OCI-LY3 (cell line): ENCODE data around the gene ATXN2.
"Not testable (repeated sequence)": the region's sequence is repeated elsewhere in the genome, so short reads cannot be mapped to it uniquely, and the experiment has no call there.

Experiments used
- H2AFZ ChIP-seq: fragments of 200-600, 300-600 bp; shearing (Covaris generic); 2 replicates; pipeline ENCODE4 v1.6.0; 2014; ENCODE audit warnings: antibody characterized with exemption, low read depth, low read length
- H3K27ac ChIP-seq: fragments of 200-600, 300-600 bp; sonication (generic); 2 replicates; pipeline ENCODE4 v1.5.1; 2014; ENCODE audit warnings: mild to moderate bottlenecking, low read length, moderate library complexity, mixed read lengths
- H3K27me3 ChIP-seq: fragments of 200-600, 300-600 bp; sonication (generic); 2 replicates; pipeline ENCODE4 v1.6.1; 2014; ENCODE audit warnings: low read depth, low read length, mixed read lengths
- H3K36me3 ChIP-seq: fragments of 200-600, 300-600 bp; sonication (generic); replicated peaks from 2 replicates; pipeline ENCODE3; 2014; ENCODE audit warnings: low read depth, low read length, mixed read lengths
- H3K4me1 ChIP-seq: fragments of 300-600, 200-600 bp; sonication (generic); 2 replicates; pipeline ENCODE4 v1.6.1; 2014; ENCODE audit warnings: low read length, mixed read lengths
- H3K4me2 ChIP-seq: fragments of 200-600, 300-600 bp; sonication (generic); 2 replicates; pipeline ENCODE4 v1.6.1; 2014; ENCODE audit warnings: low read length, mixed read lengths
- H3K4me3 ChIP-seq: fragments of 300-600, 200-600 bp; sonication (generic); 2 replicates; pipeline ENCODE4 v1.5.1; 2014; ENCODE audit warnings: antibody characterized with exemption, mild to moderate bottlenecking, low read length, moderate library complexity
- H3K79me2 ChIP-seq: fragments of 300-600, 200-600 bp; shearing (Covaris generic); 2 replicates; pipeline ENCODE4 v1.6.1; 2014; ENCODE audit warnings: mild to moderate bottlenecking, low read length, mixed read lengths
- H3K9ac ChIP-seq: fragments of 300-600, 200-600 bp; shearing (Covaris generic); 2 replicates; pipeline ENCODE4 v1.6.0; 2014; ENCODE audit warnings: mild to moderate bottlenecking, low read length, moderate library complexity
- H3K9me3 ChIP-seq: fragments of 200-600, 300-600 bp; shearing (Covaris generic); 2 replicates; pipeline ENCODE4 v1.6.1; 2014; ENCODE audit warnings: low read length, mixed read lengths; ENCODE audit not compliant: insufficient read depth
- H4K20me1 ChIP-seq: fragments of 200-600, 300-600 bp; sonication (generic); 2 replicates; pipeline ENCODE4 v1.6.1; 2016; ENCODE audit warnings: low read length, mixed read lengths; ENCODE audit not compliant: insufficient read depth
- EZH2phosphoT487 ChIP-seq: fragments of 200-600 bp; shearing (Covaris generic); IDR thresholded peaks from 2 replicates; pipeline ENCODE4 v1.6.1; 2018; ENCODE audit warnings: antibody characterized with exemption, mixed run types, low read depth
- TF ChIP-seq, protein P1 (sequence below): fragments of 200-600, 300-600 bp; sonication (generic); IDR thresholded peaks from 2 replicates; pipeline ENCODE4 v1.5.1; 2014; ENCODE audit warnings: antibody characterized with exemption, low read length, low read depth

Gene ATXN2

DNA sequence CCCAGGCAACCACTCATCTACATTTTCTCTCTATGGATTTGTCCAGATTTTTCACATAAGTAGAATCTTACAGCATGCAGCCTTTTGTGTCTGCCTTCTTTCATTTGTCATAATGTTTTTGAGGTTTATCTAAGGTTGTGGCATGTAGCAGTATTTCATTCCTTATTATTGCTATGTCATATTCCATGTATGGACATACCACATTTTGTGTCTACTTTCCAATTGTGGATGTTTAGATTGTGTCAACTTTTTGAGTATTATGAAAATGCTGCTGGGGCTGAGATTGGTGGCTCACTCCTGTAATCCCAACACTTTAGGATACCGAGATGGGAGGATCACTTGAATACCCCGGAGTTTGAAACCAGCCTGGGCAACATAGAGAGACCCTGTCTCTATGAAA is 3.2 kb upstream of the ATXN2 start:
- TF ChIP-seq, protein P1, sequence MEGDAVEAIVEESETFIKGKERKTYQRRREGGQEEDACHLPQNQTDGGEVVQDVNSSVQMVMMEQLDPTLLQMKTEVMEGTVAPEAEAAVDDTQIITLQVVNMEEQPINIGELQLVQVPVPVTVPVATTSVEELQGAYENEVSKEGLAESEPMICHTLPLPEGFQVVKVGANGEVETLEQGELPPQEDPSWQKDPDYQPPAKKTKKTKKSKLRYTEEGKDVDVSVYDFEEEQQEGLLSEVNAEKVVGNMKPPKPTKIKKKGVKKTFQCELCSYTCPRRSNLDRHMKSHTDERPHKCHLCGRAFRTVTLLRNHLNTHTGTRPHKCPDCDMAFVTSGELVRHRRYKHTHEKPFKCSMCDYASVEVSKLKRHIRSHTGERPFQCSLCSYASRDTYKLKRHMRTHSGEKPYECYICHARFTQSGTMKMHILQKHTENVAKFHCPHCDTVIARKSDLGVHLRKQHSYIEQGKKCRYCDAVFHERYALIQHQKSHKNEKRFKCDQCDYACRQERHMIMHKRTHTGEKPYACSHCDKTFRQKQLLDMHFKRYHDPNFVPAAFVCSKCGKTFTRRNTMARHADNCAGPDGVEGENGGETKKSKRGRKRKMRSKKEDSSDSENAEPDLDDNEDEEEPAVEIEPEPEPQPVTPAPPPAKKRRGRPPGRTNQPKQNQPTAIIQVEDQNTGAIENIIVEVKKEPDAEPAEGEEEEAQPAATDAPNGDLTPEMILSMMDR: no peak
- TF ChIP-seq EZH2phosphoT487: no peak
- Histone ChIP-seq H3K9ac (no peak overlapping the region), H4K20me1 (peaks cover 4% of the 10 kb centered on the region; the same call in 1 of the 2 replicates), H2AFZ (no peak overlapping the region), H3K4me3 (no peak overlapping the region), H3K27ac (no peak overlapping the region), H3K4me2 (no peak overlapping the region), H3K27me3 (no peaks in the 10 kb centered on the region), H3K36me3 (no peaks in the 10 kb centered on the region), H3K79me2 (peaks cover 17% of the 10 kb centered on the region), H3K4me1 (peaks cover 5% of the 10 kb centered on the region), H3K9me3 (no peaks in the 10 kb centered on the region)

DNA sequence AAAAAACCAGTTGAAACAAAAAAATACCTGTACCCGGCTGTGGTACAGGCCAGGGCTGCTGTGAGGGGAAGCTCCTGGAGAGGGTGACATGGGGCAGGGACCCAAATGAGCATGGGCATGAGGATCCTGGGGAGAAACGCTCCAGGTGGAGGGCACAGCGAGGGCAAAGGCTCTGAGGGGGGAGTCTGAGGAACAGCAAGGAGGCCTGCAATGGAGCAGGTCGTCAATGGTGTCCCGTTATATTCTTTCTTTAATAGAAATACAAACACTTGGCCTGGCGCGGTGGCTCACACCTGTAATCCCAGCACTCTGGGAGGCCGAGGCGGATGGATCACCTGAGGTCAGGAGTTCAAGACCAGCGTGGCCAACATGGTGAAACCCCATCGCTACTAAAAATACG is 1.9 kb upstream of the ATXN2 start:
- H3K4me3 ChIP-seq, H3K9me3 ChIP-seq, H3K27ac ChIP-seq, H3K9ac ChIP-seq, H3K4me2 ChIP-seq, H3K36me3 ChIP-seq, H3K27me3 ChIP-seq, H2AFZ ChIP-seq: not testable (repeated sequence)
- H4K20me1 ChIP-seq: peaks cover 15% of the 10 kb centered on the region
- peaks cover 31% of the 10 kb centered on the region for H3K79me2 ChIP-seq
- peaks cover 15% of the 10 kb centered on the region for H3K4me1 ChIP-seq

DNA sequence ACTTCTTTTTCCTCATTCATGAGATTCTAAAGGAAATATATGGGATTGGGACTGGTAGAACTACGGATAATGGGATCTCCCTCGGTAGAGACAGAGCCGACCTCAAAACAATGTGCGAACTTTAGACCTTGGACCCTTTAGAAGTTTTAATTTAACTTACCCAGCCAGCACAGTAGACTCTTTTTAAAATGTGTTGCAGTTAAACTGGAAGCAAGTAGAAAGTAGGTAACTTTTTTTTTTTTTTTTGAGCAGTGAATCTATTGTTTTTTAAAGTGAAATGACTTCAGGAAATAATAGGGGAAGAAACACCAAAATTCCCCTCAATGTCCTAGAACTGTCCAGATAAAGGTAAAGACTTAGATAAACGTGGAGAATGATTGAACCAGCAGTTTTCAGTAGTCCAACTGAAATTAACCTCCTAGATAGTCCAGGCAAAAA is 1.1 kb upstream of the ATXN2 start:
- TF ChIP-seq, protein P1: no peak
- no peak for TF ChIP-seq EZH2phosphoT487
- no peaks in the 10 kb centered on the region for H3K36me3 ChIP-seq
- H3K27me3 ChIP-seq: no peaks in the 10 kb centered on the region
- H3K79me2 ChIP-seq: peaks cover 39% of the 10 kb centered on the region
- H2AFZ ChIP-seq: peak overlapping the region; percentile 47; the same call in 1 of the 2 replicates
- H3K9me3 ChIP-seq: no peaks in the 10 kb centered on the region
- peak overlapping the region; percentile 73 for H3K27ac ChIP-seq
- H3K4me2 ChIP-seq: peak overlapping the region; percentile 79
- H3K4me3 ChIP-seq: peak overlapping the region; percentile 97
- peak overlapping the region; percentile 92 for H3K9ac ChIP-seq
- peaks cover 21% of the 10 kb centered on the region for H4K20me1 ChIP-seq
- H3K4me1 ChIP-seq: peaks cover 15% of the 10 kb centered on the region

DNA sequence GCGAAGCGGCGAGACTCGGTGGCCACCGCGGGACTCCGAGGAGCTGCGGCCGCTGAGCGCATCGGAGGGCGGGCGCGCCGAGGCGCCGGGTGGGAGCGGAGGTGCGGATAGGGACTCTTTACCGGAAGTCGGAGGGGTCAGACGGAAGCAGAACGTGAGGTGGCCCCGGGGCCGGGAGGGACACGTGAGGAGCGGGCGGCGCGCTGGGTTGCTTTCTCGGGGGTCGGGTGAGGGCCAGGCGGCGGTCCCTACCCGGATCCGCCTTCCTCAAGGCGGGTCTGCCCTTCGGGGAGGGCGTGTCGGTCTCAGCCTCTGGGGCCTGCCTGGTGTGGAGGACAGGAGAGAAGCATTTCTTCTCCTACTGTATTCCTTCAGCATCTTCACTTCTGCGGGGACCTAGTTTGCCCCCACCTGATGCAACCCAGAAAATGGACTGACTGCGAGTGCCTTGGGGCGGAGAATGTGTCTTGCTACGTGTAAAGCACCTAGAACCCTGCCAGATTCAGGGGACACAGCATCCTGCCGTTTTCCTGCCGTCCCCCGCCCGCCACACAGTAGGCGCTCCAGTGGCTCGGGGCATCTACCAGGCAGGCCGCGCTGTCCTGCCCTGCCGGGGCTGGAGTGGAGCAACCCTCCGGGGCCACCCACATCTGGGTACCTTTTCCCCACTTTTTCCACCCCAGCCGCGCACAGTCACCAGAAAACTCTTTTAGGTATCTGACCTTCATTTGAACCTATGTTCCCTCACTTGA is 514 bp upstream of the ATXN2 start:
- H3K9me3 ChIP-seq: no peaks in the 10 kb centered on the region
- peak overlapping the region; percentile 97 for H3K4me3 ChIP-seq
- no peaks in the 10 kb centered on the region for H3K36me3 ChIP-seq
- TF ChIP-seq, protein P1: no peak
- no peak for TF ChIP-seq EZH2phosphoT487
- H3K4me1 ChIP-seq: peaks cover 18% of the 10 kb centered on the region
- peak overlapping the region; percentile 79 for H3K4me2 ChIP-seq
- H4K20me1 ChIP-seq: peaks cover 27% of the 10 kb centered on the region
- H2AFZ ChIP-seq: peak overlapping the region; percentile 47
- no peaks in the 10 kb centered on the region for H3K27me3 ChIP-seq
- peak overlapping the region; percentile 92 for H3K9ac ChIP-seq
- peak overlapping the region; percentile 73 for H3K27ac ChIP-seq
- H3K79me2 ChIP-seq: peaks cover 45% of the 10 kb centered on the region
